ENCODE data around the gene DAB2.

Gene DAB2

DNA sequence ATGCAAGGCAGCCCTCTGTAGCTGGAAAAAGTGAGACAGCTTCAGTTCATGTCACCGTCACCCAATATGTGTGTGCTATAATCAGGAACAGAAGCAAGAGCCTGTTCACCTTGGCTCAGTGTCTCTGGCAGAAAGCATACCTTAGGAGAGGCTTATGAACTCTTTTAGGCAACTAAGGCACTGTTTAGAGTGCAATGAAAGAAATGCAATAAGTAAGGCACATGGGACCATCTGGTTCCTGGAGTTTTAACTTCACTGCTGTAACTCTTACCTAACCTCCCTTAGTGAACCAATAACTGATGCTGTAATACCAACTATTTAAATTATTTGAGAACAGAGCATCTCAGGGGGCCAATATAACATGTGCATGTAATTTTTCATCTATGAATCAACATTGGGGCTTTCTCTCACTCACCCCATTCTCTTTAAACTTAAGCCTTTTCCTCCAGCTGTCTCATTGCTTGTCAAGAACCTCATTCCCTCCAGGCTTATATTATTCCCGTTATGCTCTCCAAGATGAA lies 92.9 kb downstream of the DAB2 start:
- no peak for DNase-seq

DNA sequence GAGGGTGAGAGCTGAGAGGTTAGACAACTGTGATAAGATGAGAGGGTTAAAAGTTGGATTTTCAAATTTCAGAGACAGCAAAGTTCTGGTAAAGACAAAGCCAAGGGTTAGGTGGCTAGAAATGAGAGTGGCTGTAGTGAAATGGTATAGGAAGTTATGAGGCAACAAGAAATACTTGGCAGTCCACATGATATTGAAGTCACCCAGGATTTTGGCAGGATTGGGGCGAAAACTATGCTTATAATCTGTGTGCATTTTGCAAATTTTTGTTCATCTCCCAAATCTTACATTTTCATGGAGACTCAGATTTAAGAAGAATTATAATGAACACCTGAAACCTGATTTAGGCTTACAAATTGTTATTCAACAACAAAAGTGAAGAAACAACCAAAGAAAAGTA lies 96.0 kb downstream of the DAB2 start:
- DNase-seq, result no peak

DNA sequence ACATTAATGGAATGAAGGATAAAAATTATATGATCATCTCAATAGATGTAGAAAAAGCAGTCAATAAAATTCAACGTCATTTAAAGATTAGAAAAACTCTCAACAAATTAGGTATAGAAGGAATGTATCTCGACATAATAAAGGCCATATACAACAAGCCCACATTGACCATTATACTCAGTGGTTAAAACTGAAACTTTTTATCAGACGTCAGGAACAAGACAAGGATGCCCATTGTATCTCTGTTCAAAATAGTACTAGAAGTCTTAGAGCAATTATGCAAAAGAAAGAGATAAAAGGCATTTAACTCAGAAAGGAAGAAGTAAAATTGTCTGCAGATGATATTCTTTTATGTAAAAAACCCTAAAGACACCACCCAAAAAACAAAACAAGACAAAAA lies 101.2 kb downstream of the DAB2 start:
- no peak for DNase-seq

Measured in COR-L47 (cell line).